Kidney epithelial cell (primary cell): Measurements from ENCODE around the gene LNX2. TPM values are rescaled to one million over a fixed set of nuclear protein-coding genes. Genes with fewer than 3 reads are reported as not detected.

Experiments used
- DNase-seq: peaks from one replicate; pipeline ENCODE4 v3.0.0-alpha.2; 2010; ENCODE audit warnings: low read depth
- H3K27me3 ChIP-seq: 2 replicates; pipeline ENCODE4 v1.6.0; 2011; ENCODE audit warnings: low read length; ENCODE audit not compliant: control insufficient read depth, insufficient read depth
- H3K36me3 ChIP-seq: 2 replicates; pipeline ENCODE4 v1.5.1; 2011; ENCODE audit warnings: low read length; ENCODE audit not compliant: control insufficient read depth, insufficient read depth
- H3K4me3 ChIP-seq: 2 replicates; pipeline ENCODE4 v1.5.1; 2011; ENCODE audit warnings: low read depth, mild to moderate bottlenecking, control low read depth, low read length
- CTCF ChIP-seq: IDR thresholded peaks from 2 replicates; pipeline ENCODE4 v1.5.1; 2011; ENCODE audit warnings: mild to moderate bottlenecking, moderate library complexity, low read length, control low read depth, inconsistent platforms; ENCODE audit not compliant: insufficient read depth, poor library complexity, severe bottlenecking
- total RNA-seq: library from RNA; depleted of rRNA; stranded (reverse); fragments of >200 nt; gene quantifications from 2 replicates; pipeline ENCODE4 v1.2.3, GENCODE V29; 2015

LNX2 gene
- total RNA-seq, 1 donor from 2014 or later = 11.4 TPM

GRCh38 chr13:27534108-27534980 is 86.0 kb downstream of the LNX2 start:
- TF ChIP-seq CTCF = no peak
- Histone ChIP-seq H3K36me3 (no peaks in the 10 kb centered on the region), H3K27me3 (no peaks in the 10 kb centered on the region), H3K4me3 (no peak overlapping the region)
- no peak for DNase-seq

- TF ChIP-seq CTCF = peak; percentile 100
- H3K27me3 ChIP-seq = no peaks in the 10 kb centered on the region
- DNase-seq = peak; percentile 19
- H3K36me3 ChIP-seq = no peaks in the 10 kb centered on the region
- H3K4me3 ChIP-seq = peak overlapping the region; percentile 7
These were observed 87.1 kb downstream of the LNX2 start for GRCh38 chr13:27533155-27533643.

- Histone ChIP-seq H3K36me3 (no peaks in the 10 kb centered on the region), H3K27me3 (no peaks in the 10 kb centered on the region), H3K4me3 (no peak overlapping the region)
- no peak for TF ChIP-seq CTCF
- DNase-seq = no peak
These were observed 91.4 kb downstream of the LNX2 start for GRCh38 chr13:27528908-27529307.

GRCh38 chr13:27526516-27526915 is 93.8 kb downstream of the LNX2 start:
- Histone ChIP-seq H3K4me3 (no peak overlapping the region), H3K27me3 (no peaks in the 10 kb centered on the region), H3K36me3 (no peaks in the 10 kb centered on the region)
- DNase-seq = no peak
- no peak for TF ChIP-seq CTCF

- no peak for DNase-seq
- Histone ChIP-seq H3K36me3 (no peaks in the 10 kb centered on the region), H3K27me3 (no peaks in the 10 kb centered on the region), H3K4me3 (no peak overlapping the region)
- no peak for TF ChIP-seq CTCF
These were observed 95.1 kb downstream of the LNX2 start for GRCh38 chr13:27524981-27525975.
